SJCRH30 (cell line): ENCODE measurements around the gene TEX22. TPM values are rescaled to one million over a fixed set of nuclear protein-coding genes. Genes with fewer than 3 reads are reported as not detected.

Experiments
- total RNA-seq: library from RNA; depleted of rRNA; stranded (reverse); fragments of >200 nt; shearing (Covaris generic); gene quantifications from 2 replicates; pipeline ENCODE4 v1.2.3, GENCODE V29; 2014; rRNA removed

Gene TEX22
- total RNA-seq, 1 experiment from 2014 or later, result 0.06 TPM

Other genes starting within 250 kb of the TEX22 start
- 24.7 and 28.1 TPM in 2 replicates for gene JAG2, start 229.8 kb upstream of the TEX22 start, total RNA-seq
- 65.9 and 92.3 TPM in 2 replicates for gene NUDT14, start 217.2 kb upstream of the TEX22 start, total RNA-seq
- not detected in 2 replicates for gene BTBD6, start 150.0 kb upstream of the TEX22 start, total RNA-seq
- gene BRF1, start 97.5 kb upstream of the TEX22 start, total RNA-seq, result 29.3 and 31.4 TPM in 2 replicates
- gene PACS2, start 83.8 kb upstream of the TEX22 start, total RNA-seq, result 33.4 and 43.4 TPM in 2 replicates
- 91.7 and 117 TPM in 2 replicates for gene MTA1, start 21.3 kb downstream of the TEX22 start, total RNA-seq
- gene CRIP2, start 76.3 kb downstream of the TEX22 start, total RNA-seq, result 68.2 and 71.7 TPM in 2 replicates
- 0.14 TPM in 1 of 2 replicates, not detected in the other for gene CRIP1, start 88.3 kb downstream of the TEX22 start, total RNA-seq
- gene TEDC1, start 92.7 kb downstream of the TEX22 start, total RNA-seq, result 30.9 and 37.4 TPM in 2 replicates
- gene TMEM121, start 128.0 kb downstream of the TEX22 start, total RNA-seq, result 4.4 and 4.8 TPM in 2 replicates